Measurements from ENCODE around the gene PLEKHB1. TPM values are rescaled to one million over a fixed set of nuclear protein-coding genes. Genes with fewer than 3 reads are reported as not detected.

PLEKHB1 gene
- total RNA-seq, 1 experiment from 2014 or later, result 22.9 TPM

GRCh38 chr11:73597956-73598718 lies 48.2 kb upstream of the PLEKHB1 start, which contains the start of gene FAM168A:
Gene FAM168A (minus strand): TSS chr11:73598112. CDS start chr11:73468474, 129,638 bp downstream.
- no peaks in the 10 kb centered on the region for H3K9me2 ChIP-seq (ENCODE audit: insufficient read depth)
- DNase-seq (ENCODE audit: low read depth, low spot score) (peak; percentile 91), ATAC-seq (peak; percentile 96)
- no TSS peak for BruUV-seq (replicated peaks)
- H3K36me3 ChIP-seq (ENCODE audit: control insufficient read depth in 1 of 2, insufficient read depth in 2 of 2, low read length in 2 of 2), result no peaks in the 10 kb centered on the region
- H2AFZ ChIP-seq (ENCODE audit: low read depth, low read length, poor library complexity, severe bottlenecking), result peak within 1 kb of the TSS; percentile 94
- no peaks in the 10 kb centered on the region for H3K9me3 ChIP-seq (ENCODE audit: control insufficient read depth in 1 of 2, insufficient read depth in 1 of 2, low read depth in 1 of 2, low read length in 2 of 2)
- peak within 1 kb of the TSS; percentile 81 to 83 for H3K4me3 ChIP-seq (replicated peaks in 1 of 2; ENCODE audit: low read depth in 1 of 2, low read length in 2 of 2)
- H3K27ac ChIP-seq (ENCODE audit: low read depth, low read length), result peak within 1 kb of the TSS; percentile 76; the same call in 1 of the 2 replicates
- RAD21 ChIA-PET (ENCODE audit: low non-redundant PET in 1 of 2, low total read pairs in 2 of 2, uncharacterized antibody in 2 of 2, unreplicated experiment in 2 of 2), result no interaction called here
- CTCF ChIA-PET, result no interaction called here
- POLR2A ChIA-PET, result interaction anchor here (0.6 kb wide), 2 partner anchors 49 to 54 kb away, joined by 4 to 5 read pairs; no protein-coding TSS in a partner anchor
- peaks cover 40% of the 10 kb centered on the region for H3K79me2 ChIP-seq (ENCODE audit: insufficient read depth, low read length)
- no peaks in the 10 kb centered on the region for H4K20me1 ChIP-seq (ENCODE audit: insufficient read depth)
- peaks cover 6 to 16% of the 10 kb centered on the region in 2 experiments; a peak in 3 of 4 replicates for H3K4me1 ChIP-seq (ENCODE audit: control insufficient read depth in 1 of 2, insufficient read depth in 2 of 2, low read length in 2 of 2)
- H3K4me2 ChIP-seq (ENCODE audit: low read length), result peak within 1 kb of the TSS; percentile 92
- no peaks in the 10 kb centered on the region for H3K27me3 ChIP-seq (ENCODE audit: insufficient read depth, low read length)
- intact Hi-C loops (cut with micrococcal nuclease), result no loop called here
- peak within 1 kb of the TSS; percentile 79 for H3K9ac ChIP-seq (ENCODE audit: low read length)
- TF ChIP-seq CBX3 (IDR thresholded peaks at IDR 0.05; ENCODE audit: low read depth) (peak; percentile 81; the same call in 1 of the 2 replicates), SP1 (IDR thresholded peaks at IDR 0.05; ENCODE audit: low read depth) (peak; percentile 66), POLR2A (IDR thresholded peaks at IDR 0.05; ENCODE audit: borderline replicate concordance, extremely low read depth, insufficient read depth, insufficient read length) (peak; percentile 87), ATF3 (IDR thresholded peaks at IDR 0.05) (no peak), TCF7L2 (IDR thresholded peaks at IDR 0.05; ENCODE audit: borderline replicate concordance, extremely low read depth, insufficient read depth, insufficient read length) (peak; percentile 61), YY1 (IDR thresholded peaks at IDR 0.05; ENCODE audit: extremely low read depth, insufficient replicate concordance, low read depth, low read length) (peak; percentile 87), REST (IDR thresholded peaks at IDR 0.05; ENCODE audit: low read depth) (no peak), EGR1 (IDR thresholded peaks at IDR 0.05; ENCODE audit: low read depth) (peak; percentile 96), EZH2 (IDR thresholded peaks at IDR 0.05) (no peak), ZBTB33 (IDR thresholded peaks at IDR 0.05; ENCODE audit: extremely low read depth, insufficient replicate concordance, low read length) (peak; percentile 23), CTCF (IDR thresholded peaks at IDR 0.05 in 2 of 3, conservative IDR thresholded peaks at IDR 0.05 in 1 of 3; ENCODE audit: borderline replicate concordance in 1 of 3, insufficient read depth in 1 of 3, low read depth in 2 of 3, low read length in 2 of 3) (no peak), ZFX (IDR thresholded peaks at IDR 0.05) (peak; percentile 55; the same call in 1 of the 2 replicates), EZH2phosphoT487 (IDR thresholded peaks at IDR 0.05; ENCODE audit: borderline replicate concordance) (no peak), MAX (IDR thresholded peaks at IDR 0.05) (peak; percentile 1; the same call in 1 of the 2 replicates), POLR2AphosphoS5 (IDR thresholded peaks at IDR 0.05; ENCODE audit: low read depth, low read length) (peak; percentile 79), SIN3A (IDR thresholded peaks at IDR 0.05; ENCODE audit: low read depth) (no peak), ZNF274 (IDR thresholded peaks at IDR 0.05; ENCODE audit: low read depth, low read length) (no peak), JUND (IDR thresholded peaks at IDR 0.05) (no peak)

Measured in HCT116 (cell line).